Activated CD4-positive, alpha-beta T cell treated with anti-CD3 and anti-CD28 coated beads for 24 hours (primary cell): ENCODE data around the gene CDK4.
"Not testable (repeated sequence)": the region's sequence is repeated elsewhere in the genome, so short reads cannot be mapped to it uniquely, and the experiment has no call there.

Source experiments
- DNase-seq, 2 donors: peaks; one replicate each; pipeline ENCODE4 v3.0.0-alpha.2; 2020; ENCODE audit warnings: low read depth in 2 of 2

The CDK4 gene

GRCh38 chr12:57726151-57726883 lies 25.8 kb downstream of the CDK4 start:
- DNase-seq: no peak

GRCh38 chr12:57725851-57726150 lies 26.3 kb downstream of the CDK4 start:
- no peak for DNase-seq

- no peak for DNase-seq
Observed at GRCh38 chr12:57724936-57725740, 27.0 kb downstream of the CDK4 start.

- DNase-seq: no peak
Observed at GRCh38 chr12:57724003-57724935, 27.8 kb downstream of the CDK4 start.

DNA sequence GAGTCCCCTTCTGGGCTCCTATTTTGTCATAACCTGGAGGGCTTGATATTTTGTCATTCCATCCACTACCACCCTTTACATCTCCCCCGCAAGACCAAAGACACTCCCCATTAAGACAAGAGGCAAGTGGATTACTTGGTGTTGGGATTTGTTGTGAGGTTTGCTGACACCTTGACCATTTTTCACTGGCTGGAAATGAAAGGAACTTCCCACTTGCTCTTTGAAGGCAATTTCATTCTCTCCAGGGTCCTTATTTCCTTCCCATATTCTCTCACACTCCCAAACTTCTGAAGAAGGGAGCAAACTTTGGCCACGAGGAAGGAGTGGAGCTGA lies 28.5 kb downstream of the CDK4 start:
- no peak for DNase-seq

- no peak for DNase-seq
Observed at GRCh38 chr12:57722716-57723629, 29.1 kb downstream of the CDK4 start.

GRCh38 chr12:57721846-57722608 lies 30.1 kb downstream of the CDK4 start:
- not testable (repeated sequence) for DNase-seq

DNA sequence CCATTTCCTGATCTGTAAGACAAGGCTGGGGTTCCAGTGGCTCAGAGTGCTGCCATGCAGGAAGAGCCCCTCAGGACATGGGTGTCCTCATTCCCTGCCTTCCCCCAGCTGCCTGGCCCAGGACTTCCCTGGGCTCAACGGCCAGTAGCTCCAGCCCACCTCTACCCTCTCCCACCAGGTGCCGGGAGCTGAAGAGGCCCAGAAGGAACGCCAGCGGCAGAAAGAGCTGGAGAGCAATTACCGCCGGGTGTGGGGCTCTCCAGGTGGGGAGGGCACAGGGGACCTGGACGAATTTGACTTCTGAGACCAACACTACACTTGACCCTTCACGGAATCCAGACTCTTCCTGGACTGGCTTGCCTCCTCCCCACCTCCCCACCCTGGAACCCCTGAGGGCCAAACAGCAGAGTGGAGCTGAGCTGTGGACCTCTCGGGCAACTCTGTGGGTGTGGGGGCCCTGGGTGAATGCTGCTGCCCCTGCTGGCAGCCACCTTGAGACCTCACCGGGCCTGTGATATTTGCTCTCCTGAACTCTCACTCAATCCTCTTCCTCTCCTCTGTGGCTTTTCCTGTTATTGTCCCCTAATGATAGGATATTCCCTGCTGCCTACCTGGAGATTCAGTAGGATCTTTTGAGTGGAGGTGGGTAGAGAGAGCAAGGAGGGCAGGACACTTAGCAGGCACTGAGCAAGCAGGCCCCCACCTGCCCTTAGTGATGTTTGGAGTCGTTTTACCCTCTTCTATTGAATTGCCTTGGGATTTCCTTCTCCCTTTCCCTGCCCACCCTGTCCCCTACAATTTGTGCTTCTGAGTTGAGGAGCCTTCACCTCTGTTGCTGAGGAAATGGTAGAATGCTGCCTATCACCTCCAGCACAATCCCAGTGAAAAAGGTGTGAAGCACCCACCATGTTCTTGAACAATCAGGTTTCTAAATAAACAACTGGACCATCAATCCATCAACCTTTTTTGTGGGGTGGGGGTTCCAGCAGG lies 31.2 kb downstream of the CDK4 start:
- DNase-seq: no peak

DNA sequence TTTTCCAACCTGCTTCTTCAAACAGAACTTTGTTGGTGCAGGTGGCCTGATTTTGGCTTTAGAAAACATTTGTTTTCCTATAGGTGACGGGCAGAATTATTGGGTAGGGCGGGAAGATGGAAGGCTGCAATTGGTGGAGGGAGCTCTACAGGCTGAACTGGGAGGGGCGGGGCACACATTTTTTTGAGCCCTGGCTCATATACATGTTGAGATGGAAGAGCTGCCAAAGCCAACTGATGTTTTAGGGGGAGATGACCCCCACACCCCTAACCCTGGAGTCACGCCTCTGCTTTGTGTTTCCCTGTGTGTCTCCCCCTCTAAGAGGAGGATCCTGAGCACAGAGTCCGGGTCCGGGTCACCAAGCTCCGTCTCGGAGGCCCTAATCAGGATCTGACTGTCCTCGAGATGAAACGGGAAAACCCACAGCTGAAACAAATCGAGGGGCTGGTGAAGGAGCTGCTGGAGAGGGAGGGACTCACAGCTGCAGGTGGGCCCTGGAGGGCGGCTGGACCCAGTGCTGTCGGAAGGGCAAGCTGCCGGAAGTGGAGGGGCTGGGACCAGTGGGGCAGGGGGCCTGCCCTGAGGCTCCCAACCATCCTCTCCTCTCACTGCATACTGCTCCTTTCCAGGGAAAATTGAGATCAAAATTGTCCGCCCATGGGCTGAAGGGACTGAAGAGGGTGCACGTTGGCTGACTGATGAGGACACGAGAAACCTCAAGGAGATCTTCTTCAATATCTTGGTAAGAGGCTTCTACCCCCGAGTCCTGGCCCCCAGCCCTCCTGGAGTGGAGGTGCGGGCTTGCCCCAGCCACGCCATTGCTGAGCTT lies 32.1 kb downstream of the CDK4 start:
- DNase-seq: no peak

- DNase-seq: no peak
Observed at GRCh38 chr12:57718641-57719528, 33.2 kb downstream of the CDK4 start.

- no peak for DNase-seq
Observed at GRCh38 chr12:57717846-57718640, 34.1 kb downstream of the CDK4 start.

DNA sequence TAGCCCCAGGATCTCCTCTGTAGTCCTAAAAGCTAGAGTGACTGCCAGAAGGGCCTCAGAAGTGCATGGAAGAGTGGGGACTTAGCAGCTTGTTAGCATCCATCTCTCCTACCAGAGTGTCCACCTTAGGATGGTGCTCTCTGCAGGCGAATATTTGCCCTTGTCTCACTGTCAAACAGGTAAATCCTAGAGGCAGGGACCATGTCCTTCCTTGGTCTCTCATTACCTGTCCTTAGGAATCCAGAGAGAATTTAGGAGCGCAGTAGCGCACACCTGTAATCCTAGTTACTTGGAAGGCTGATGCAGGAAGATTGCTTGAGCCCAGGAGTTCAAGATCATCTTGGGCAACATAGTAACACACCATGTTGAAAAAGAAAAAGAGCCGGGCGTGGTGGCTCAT lies 35.0 kb downstream of the CDK4 start:
- DNase-seq: no peak

DNA sequence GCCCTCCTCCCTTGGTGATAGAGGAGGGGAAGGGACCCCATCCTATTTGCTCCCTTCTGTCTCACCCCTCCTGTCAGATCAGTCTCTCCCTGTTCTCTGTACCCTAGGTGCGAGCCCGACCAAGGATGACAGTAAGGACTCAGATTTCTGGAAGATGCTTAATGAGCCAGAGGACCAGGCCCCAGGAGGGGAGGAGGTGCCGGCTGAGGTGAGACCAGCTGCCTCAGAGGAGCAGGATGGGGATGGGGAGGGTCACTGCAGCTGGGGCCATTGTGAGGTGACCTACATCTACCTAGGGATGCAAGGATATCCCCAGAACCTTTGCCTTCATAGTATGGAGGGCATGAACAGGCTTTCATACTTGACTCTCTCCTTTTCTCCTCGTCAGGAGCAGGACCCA lies 35.8 kb downstream of the CDK4 start:
- DNase-seq: no peak

GRCh38 chr12:57715786-57716185 lies 36.3 kb downstream of the CDK4 start:
- no peak for DNase-seq

DNA sequence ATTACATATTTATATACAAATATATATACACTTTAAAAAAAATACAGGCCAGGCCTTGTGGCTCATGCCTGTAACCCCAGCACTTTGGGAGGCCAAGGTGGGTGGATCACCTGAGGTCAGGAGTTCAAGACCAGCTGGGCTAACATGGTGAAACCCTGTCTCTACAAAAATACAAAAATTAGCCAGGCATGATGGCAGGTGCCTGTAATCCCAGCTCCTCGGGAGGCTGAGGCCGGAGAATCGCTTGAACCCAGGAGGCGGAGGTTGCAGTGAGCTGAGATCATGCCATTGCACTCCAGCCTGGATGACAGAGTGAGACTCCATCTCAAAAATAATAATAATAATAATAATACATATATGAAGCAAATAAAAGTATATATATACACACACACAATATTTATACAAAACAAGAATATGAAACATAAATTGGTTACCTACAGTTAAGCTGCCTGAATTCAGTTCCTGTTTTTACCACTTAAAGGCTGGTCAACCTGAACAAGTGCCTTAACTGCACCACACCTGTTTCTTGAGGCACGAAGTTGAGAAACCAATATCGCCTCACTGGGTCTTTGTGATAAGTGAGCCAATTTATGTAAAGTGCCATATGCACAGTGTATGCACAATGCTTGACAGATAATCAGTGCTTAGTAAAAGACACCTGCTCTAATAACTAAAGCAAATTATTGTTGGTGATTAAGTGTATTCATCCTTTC lies 36.9 kb downstream of the CDK4 start:
- DNase-seq: not testable (repeated sequence)

GRCh38 chr12:57713209-57713608 lies 38.9 kb downstream of the CDK4 start:
- DNase-seq: no peak
